Calu3 (cell line): Measurements from ENCODE around the gene MS4A2. TPM values are rescaled to one million over a fixed set of nuclear protein-coding genes. Genes with fewer than 3 reads are reported as not detected.
"Not testable (repeated sequence)": the region's sequence is repeated elsewhere in the genome, so short reads cannot be mapped to it uniquely, and the experiment has no call there.

Experiments used
- BruUV-seq: library from RNA; stranded (reverse); fragments of 400-500 nt; replicated peaks from 2 replicates; lab custom pipeline; 2021; lab: Mats Ljungman, UMichigan
- CTCF ChIA-PET: fragments of 300-600 bp; sonication (Branson Sonifier 250); formaldehyde crosslinking; loops from one replicate; lab custom pipeline; 2022; ENCODE audit warnings: antibody characterized with exemption; lab: Charles Lee
- DNase-seq: peaks from one replicate; pipeline ENCODE4 v3.0.0; 2022
- H3K27ac Mint-ChIP-seq: one replicate; pipeline ENCODE4 v1.8.0; 2022; ENCODE audit warnings: mixed read lengths; ENCODE audit not compliant: unreplicated experiment
- H3K27me3 Mint-ChIP-seq: one replicate; pipeline ENCODE4 v1.8.0; 2022; ENCODE audit warnings: mixed read lengths; ENCODE audit not compliant: unreplicated experiment
- H3K36me3 Mint-ChIP-seq: one replicate; pipeline ENCODE4 v1.8.0; 2022; ENCODE audit warnings: mild to moderate bottlenecking, moderate library complexity, mixed read lengths; ENCODE audit not compliant: insufficient read depth, unreplicated experiment
- H3K4me1 Mint-ChIP-seq: one replicate; pipeline ENCODE4 v1.8.0; 2022; ENCODE audit warnings: mild to moderate bottlenecking, low read depth, mixed read lengths; ENCODE audit not compliant: unreplicated experiment
- H3K4me3 Mint-ChIP-seq: one replicate; pipeline ENCODE4 v1.8.0; 2022; ENCODE audit warnings: mild to moderate bottlenecking, low read depth, moderate library complexity, mixed read lengths; ENCODE audit not compliant: unreplicated experiment
- H3K9me3 Mint-ChIP-seq: one replicate; pipeline ENCODE4 v1.8.0; 2022; ENCODE audit warnings: low read depth, mixed read lengths; ENCODE audit not compliant: unreplicated experiment
- CTCF ChIP-seq: fragments of 200-600 bp; IDR thresholded peaks from one replicate; pipeline ENCODE4 v1.8.0; 2022; ENCODE audit warnings: antibody characterized with exemption; ENCODE audit not compliant: unreplicated experiment
- intact Hi-C: fragments of 100-400 bp; cut with micrococcal nuclease; formaldehyde crosslinking; loops from one replicate; pipeline ENCODE4 v1.10.0; 2022; ENCODE audit not compliant: unreplicated experiment
- total RNA-seq: library from RNA; stranded (reverse); gene quantifications from 2 replicates; pipeline ENCODE4 v1.2.3, GENCODE V29; 2022

MS4A2 gene
- total RNA-seq, 1 experiment from 2014 or later, result not detected

GRCh38 chr11:60069450-60069849 is 19.0 kb upstream of the MS4A2 start:
- H3K27ac Mint-ChIP-seq, result peak overlapping the region; percentile 45
- no peaks in the 10 kb centered on the region for H3K27me3 Mint-ChIP-seq
- intact Hi-C loops, result loop anchor here (5.0 kb wide), 1 partner anchor 58 kb away; no protein-coding TSS in a partner anchor
- peak; percentile 3 for DNase-seq
- CTCF ChIA-PET, result no interaction called here
- TF ChIP-seq CTCF, result no peak
- H3K4me1 Mint-ChIP-seq, result peaks cover 10% of the 10 kb centered on the region
- no peak overlapping the region for H3K4me3 Mint-ChIP-seq
- H3K36me3 Mint-ChIP-seq, result no peaks in the 10 kb centered on the region
- H3K9me3 Mint-ChIP-seq, result peaks cover 6% of the 10 kb centered on the region
- no TSS peak for BruUV-seq

GRCh38 chr11:60071644-60072043 is 16.8 kb upstream of the MS4A2 start:
- H3K27me3 Mint-ChIP-seq, intact Hi-C loops, H3K27ac Mint-ChIP-seq, H3K36me3 Mint-ChIP-seq, BruUV-seq, H3K4me3 Mint-ChIP-seq, H3K9me3 Mint-ChIP-seq, CTCF ChIA-PET, DNase-seq: not testable (repeated sequence)
- peaks cover 10% of the 10 kb centered on the region for H3K4me1 Mint-ChIP-seq

- CTCF ChIA-PET, result no interaction called here
- Mint-ChIP-seq H3K36me3 (no peaks in the 10 kb centered on the region), H3K4me1 (no peaks in the 10 kb centered on the region), H3K27ac (no peak overlapping the region), H3K27me3 (no peaks in the 10 kb centered on the region), H3K4me3 (no peak overlapping the region), H3K9me3 (peaks cover 3% of the 10 kb centered on the region)
- no TSS peak for BruUV-seq
- intact Hi-C loops, result no loop called here
- DNase-seq, result no peak
- TF ChIP-seq CTCF, result no peak
Measured at GRCh38 chr11:60077216-60077817, 11.1 kb upstream of the MS4A2 start.

- Mint-ChIP-seq H3K9me3 (peaks cover 3% of the 10 kb centered on the region), H3K4me1 (no peaks in the 10 kb centered on the region), H3K27me3 (no peaks in the 10 kb centered on the region), H3K36me3 (no peaks in the 10 kb centered on the region), H3K27ac (no peak overlapping the region), H3K4me3 (no peak overlapping the region)
- CTCF ChIA-PET, result interaction anchor here (0.7 kb wide), 1 partner anchor 10 kb away, joined by 3 read pairs; no protein-coding TSS in a partner anchor
- BruUV-seq, result no TSS peak
- no peak for TF ChIP-seq CTCF
- no peak for DNase-seq
- intact Hi-C loops, result no loop called here
Measured at GRCh38 chr11:60077981-60078380, 10.5 kb upstream of the MS4A2 start.

GRCh38 chr11:60078745-60079144 is 9.7 kb upstream of the MS4A2 start:
- no peak for TF ChIP-seq CTCF
- Mint-ChIP-seq H3K27me3 (no peaks in the 10 kb centered on the region), H3K4me1 (no peaks in the 10 kb centered on the region), H3K36me3 (no peaks in the 10 kb centered on the region), H3K27ac (no peak overlapping the region), H3K9me3 (no peaks in the 10 kb centered on the region), H3K4me3 (no peak overlapping the region)
- BruUV-seq, result no TSS peak
- CTCF ChIA-PET, result interaction anchor here (0.7 kb wide), 1 partner anchor 11 kb away, joined by 3 read pairs; no protein-coding TSS in a partner anchor
- intact Hi-C loops, result no loop called here
- no peak for DNase-seq
